Superior temporal gyrus (tissue), 1 donor: ENCODE measurements around the gene FLNB.

ENCODE experiments used
- DNase-seq: peaks from one replicate; pipeline ENCODE4 v3.0.0-alpha.2; 2016; ENCODE audit errors: extremely low spot score

Gene FLNB

GRCh38 chr3:58135712-58136543 is 127.7 kb downstream of the FLNB start:
- no peak for DNase-seq

- no peak for DNase-seq
Observed at GRCh38 chr3:58137306-58137705, 129.1 kb downstream of the FLNB start.

- DNase-seq: no peak
Observed at GRCh38 chr3:58141766-58142345, 133.6 kb downstream of the FLNB start.

- no peak for DNase-seq
Observed at GRCh38 chr3:58143417-58144055, 135.3 kb downstream of the FLNB start.

GRCh38 chr3:58144478-58145325 is 136.5 kb downstream of the FLNB start:
- DNase-seq: no peak

GRCh38 chr3:58148049-58148448 is 139.8 kb downstream of the FLNB start:
- no peak for DNase-seq

- no peak for DNase-seq
Observed at GRCh38 chr3:58150130-58150809, 142.0 kb downstream of the FLNB start.

- no peak for DNase-seq
Observed at GRCh38 chr3:58150810-58151199, 142.6 kb downstream of the FLNB start.

GRCh38 chr3:58151637-58152036 is 143.4 kb downstream of the FLNB start:
- peak; percentile 75 for DNase-seq

- DNase-seq: no peak
Observed at GRCh38 chr3:58152225-58153015, 144.2 kb downstream of the FLNB start.

GRCh38 chr3:58153371-58153770 is 145.1 kb downstream of the FLNB start:
- no peak for DNase-seq

- DNase-seq: no peak
Observed at GRCh38 chr3:58154626-58155449, 146.6 kb downstream of the FLNB start.

- DNase-seq: no peak
Observed at GRCh38 chr3:58155838-58156237, 147.6 kb downstream of the FLNB start.

- no peak for DNase-seq
Observed at GRCh38 chr3:58157700-58158099, 149.5 kb downstream of the FLNB start.

- DNase-seq: no peak
Observed at GRCh38 chr3:58158442-58159153, 150.4 kb downstream of the FLNB start.

- DNase-seq: no peak
Observed at GRCh38 chr3:58160399-58160798, 152.2 kb downstream of the FLNB start.

- no peak for DNase-seq
Observed at GRCh38 chr3:58161435-58162398, 153.5 kb downstream of the FLNB start.

GRCh38 chr3:58163234-58163633 is 155.0 kb downstream of the FLNB start:
- DNase-seq: no peak
